ENCODE data around the gene SUGCT.

Gene SUGCT

DNA sequence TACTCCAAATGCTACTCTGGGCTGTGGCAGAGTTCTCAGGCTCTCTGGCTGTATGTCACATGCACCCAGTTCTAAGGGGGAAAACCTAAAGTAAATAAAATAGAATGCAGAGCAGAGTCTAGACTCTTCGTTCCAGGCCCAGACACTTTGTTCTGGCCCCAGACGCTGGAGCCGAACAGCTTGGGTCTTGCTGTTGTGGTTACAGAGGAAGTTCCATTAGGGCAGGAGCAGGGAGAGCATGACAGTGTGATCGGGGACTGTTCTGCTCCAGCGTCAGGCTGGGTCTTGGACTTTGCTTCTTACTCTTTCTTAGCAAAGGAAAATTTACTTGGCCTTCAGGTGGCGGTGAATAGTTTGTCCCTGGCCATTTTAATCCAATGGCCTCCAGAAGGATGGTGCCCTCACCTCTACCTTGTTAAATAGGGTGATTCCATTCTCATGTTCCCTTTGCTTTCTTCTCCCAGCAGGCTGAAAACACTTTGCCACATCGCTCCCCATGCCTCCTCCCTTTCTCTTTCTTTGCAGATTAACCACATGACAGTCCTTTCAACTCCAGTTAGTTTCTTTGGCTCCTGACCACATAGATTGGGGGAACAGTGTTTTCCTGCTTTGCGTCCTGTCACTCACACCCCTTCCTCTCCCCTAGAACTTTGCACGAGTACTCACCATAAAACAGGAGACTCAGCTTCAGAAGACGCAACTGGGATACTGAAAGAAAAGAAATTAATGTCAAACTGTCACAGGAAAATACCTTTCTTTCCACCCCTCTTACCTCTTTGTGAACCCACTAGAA is 730.8 kb downstream of the SUGCT start:
- Histone ChIP-seq H3K4me3 (no peak overlapping the region), H3K4me2 (no peak overlapping the region), H3K4me1 (no peaks in the 10 kb centered on the region), H3K27me3 (no peaks in the 10 kb centered on the region), H3K9me3 (peaks cover 5% of the 10 kb centered on the region; the same call in 1 of the 2 replicates), H3K9ac (no peak overlapping the region), H3K27ac (no peak overlapping the region), H4K20me1 (no peaks in the 10 kb centered on the region), H3K36me3 (no peaks in the 10 kb centered on the region)
- no peak for TF ChIP-seq Cebpa-rat (IDR thresholded peaks at IDR 0.05)

- H3K4me1 ChIP-seq: no peaks in the 10 kb centered on the region
- H3K4me2 ChIP-seq: no peak overlapping the region
- no peaks in the 10 kb centered on the region for H3K27me3 ChIP-seq
- H3K4me3 ChIP-seq: no peak overlapping the region
- H3K9ac ChIP-seq: no peak overlapping the region
- H4K20me1 ChIP-seq: no peaks in the 10 kb centered on the region
- no peaks in the 10 kb centered on the region for H3K36me3 ChIP-seq
- no peak overlapping the region for H3K27ac ChIP-seq
- no peak for TF ChIP-seq Cebpa-rat (IDR thresholded peaks at IDR 0.05)
- H3K9me3 ChIP-seq: peaks cover 5% of the 10 kb centered on the region; the same call in 1 of the 2 replicates
These were observed 731.8 kb downstream of the SUGCT start for GRCh38 chr7:40866601-40867000.

- H3K4me2 ChIP-seq: no peak overlapping the region
- H3K4me1 ChIP-seq: no peaks in the 10 kb centered on the region
- no peaks in the 10 kb centered on the region for H4K20me1 ChIP-seq
- no peak overlapping the region for H3K27ac ChIP-seq
- no peak for TF ChIP-seq Cebpa-rat (IDR thresholded peaks at IDR 0.05)
- H3K27me3 ChIP-seq: no peaks in the 10 kb centered on the region
- peaks cover 5% of the 10 kb centered on the region; the same call in 1 of the 2 replicates for H3K9me3 ChIP-seq
- H3K36me3 ChIP-seq: no peaks in the 10 kb centered on the region
- H3K9ac ChIP-seq: no peak overlapping the region
- H3K4me3 ChIP-seq: no peak overlapping the region
These were observed 735.3 kb downstream of the SUGCT start for GRCh38 chr7:40870108-40870507.

- Histone ChIP-seq H3K9me3 (peaks cover 5% of the 10 kb centered on the region; the same call in 1 of the 2 replicates), H3K4me2 (no peak overlapping the region), H4K20me1 (no peaks in the 10 kb centered on the region), H3K9ac (no peak overlapping the region), H3K27ac (no peak overlapping the region), H3K36me3 (no peaks in the 10 kb centered on the region), H3K4me1 (no peaks in the 10 kb centered on the region), H3K27me3 (no peaks in the 10 kb centered on the region), H3K4me3 (no peak overlapping the region)
- no peak for TF ChIP-seq Cebpa-rat (IDR thresholded peaks at IDR 0.05)
These were observed 738.4 kb downstream of the SUGCT start for GRCh38 chr7:40873248-40873647.

DNA sequence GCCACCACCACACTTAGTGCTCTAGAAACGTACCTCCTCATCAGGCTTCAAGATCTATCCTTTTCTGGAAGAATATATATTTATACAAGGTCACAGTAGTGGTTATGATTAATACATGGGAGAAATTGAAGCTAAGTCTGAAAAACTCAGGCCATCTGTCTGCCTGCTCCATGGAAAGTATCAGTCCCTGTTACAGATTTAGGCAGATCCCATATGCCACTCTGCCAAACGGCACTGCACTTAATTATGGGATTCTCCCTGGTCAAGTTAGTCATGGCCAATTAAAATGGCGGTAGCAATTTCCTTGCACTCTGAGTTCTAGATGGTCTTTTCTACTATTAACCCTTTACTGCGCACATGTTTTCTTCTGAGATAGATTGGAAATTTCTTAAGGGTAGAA is 740.0 kb downstream of the SUGCT start:
- H3K27me3 ChIP-seq: no peaks in the 10 kb centered on the region
- no peak for TF ChIP-seq Cebpa-rat (IDR thresholded peaks at IDR 0.05)

DNA sequence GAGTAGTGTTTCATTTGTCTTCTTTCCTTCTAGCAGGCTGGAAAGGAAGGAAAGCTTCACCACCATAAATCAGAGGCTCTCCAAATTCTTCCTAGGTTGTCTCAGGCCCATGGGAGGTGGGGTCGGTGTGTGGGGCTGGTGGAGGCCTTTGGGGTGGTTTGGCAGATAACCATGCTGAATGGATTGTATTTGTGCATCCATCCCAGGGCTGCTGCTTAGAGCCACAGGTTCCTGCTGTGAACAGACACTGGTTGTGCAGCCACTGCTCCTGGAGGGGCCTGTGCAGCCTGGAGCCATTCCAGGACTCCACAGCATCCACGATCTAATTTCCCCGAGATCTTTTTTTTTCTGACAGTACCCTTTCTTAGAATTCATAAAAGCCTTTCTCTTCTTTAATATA is 741.8 kb downstream of the SUGCT start:
- H3K4me3 ChIP-seq: no peak overlapping the region
- H4K20me1 ChIP-seq: no peaks in the 10 kb centered on the region
- H3K4me1 ChIP-seq: peaks cover under 1% of the 10 kb centered on the region; the same call in 1 of the 2 replicates
- no peak overlapping the region for H3K4me2 ChIP-seq
- H3K36me3 ChIP-seq: no peaks in the 10 kb centered on the region
- 0 out of 2 replicates have a peak, but pooled peaks cover 4% of the 10 kb centered on the region for H3K9me3 ChIP-seq
- H3K27me3 ChIP-seq: no peaks in the 10 kb centered on the region
- no peak overlapping the region for H3K9ac ChIP-seq
- no peak overlapping the region for H3K27ac ChIP-seq
- TF ChIP-seq Cebpa-rat (IDR thresholded peaks at IDR 0.05): no peak

More for the DNA sequence above, 740.0 kb downstream of the SUGCT start:
- Histone ChIP-seq H3K36me3 (no peaks in the 10 kb centered on the region), H3K4me3 (no peak overlapping the region), H4K20me1 (no peaks in the 10 kb centered on the region), H3K4me1 (no peaks in the 10 kb centered on the region), H3K4me2 (no peak overlapping the region), H3K9ac (no peak overlapping the region), H3K9me3 (0 out of 2 replicates have a peak, but pooled peaks cover 2% of the 10 kb centered on the region), H3K27ac (no peak overlapping the region)

DNA sequence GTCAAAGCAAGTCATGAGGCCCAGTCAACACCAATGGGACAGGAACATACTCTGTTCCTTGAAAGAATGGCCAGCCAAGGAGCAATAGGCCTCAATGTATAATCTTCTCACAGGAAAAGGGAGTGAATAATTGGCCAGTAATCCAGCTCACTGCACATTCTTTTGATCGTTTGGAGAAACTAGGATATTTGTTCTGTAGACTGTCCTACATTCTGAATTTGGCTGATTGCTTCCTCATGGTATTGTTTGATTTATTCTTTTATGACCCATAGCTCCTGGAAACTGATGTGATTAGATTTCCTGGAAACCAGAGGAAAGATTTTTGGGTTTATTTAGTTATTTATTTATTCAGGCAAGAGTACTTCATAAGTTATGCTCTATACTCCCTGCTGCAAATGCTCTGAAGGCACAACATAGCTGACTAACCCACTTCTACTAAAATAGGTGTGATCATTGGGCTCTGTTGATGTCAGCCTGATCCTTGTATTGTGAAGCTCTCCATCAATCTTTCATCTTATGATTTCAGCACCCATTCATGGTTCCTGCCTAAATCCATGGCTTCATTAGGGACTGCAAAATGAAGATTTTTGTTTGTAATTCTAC is 745.2 kb downstream of the SUGCT start:
- H3K9me3 ChIP-seq: 0 out of 2 replicates have a peak, but pooled peaks cover 4% of the 10 kb centered on the region
- TF ChIP-seq Cebpa-rat (IDR thresholded peaks at IDR 0.05): no peak
- no peak overlapping the region for H3K9ac ChIP-seq
- no peak overlapping the region for H3K27ac ChIP-seq
- H3K27me3 ChIP-seq: no peaks in the 10 kb centered on the region
- no peaks in the 10 kb centered on the region for H4K20me1 ChIP-seq
- no peak overlapping the region for H3K4me3 ChIP-seq
- no peaks in the 10 kb centered on the region for H3K36me3 ChIP-seq
- no peak overlapping the region for H3K4me2 ChIP-seq
- peaks cover 16% of the 10 kb centered on the region for H3K4me1 ChIP-seq

DNA sequence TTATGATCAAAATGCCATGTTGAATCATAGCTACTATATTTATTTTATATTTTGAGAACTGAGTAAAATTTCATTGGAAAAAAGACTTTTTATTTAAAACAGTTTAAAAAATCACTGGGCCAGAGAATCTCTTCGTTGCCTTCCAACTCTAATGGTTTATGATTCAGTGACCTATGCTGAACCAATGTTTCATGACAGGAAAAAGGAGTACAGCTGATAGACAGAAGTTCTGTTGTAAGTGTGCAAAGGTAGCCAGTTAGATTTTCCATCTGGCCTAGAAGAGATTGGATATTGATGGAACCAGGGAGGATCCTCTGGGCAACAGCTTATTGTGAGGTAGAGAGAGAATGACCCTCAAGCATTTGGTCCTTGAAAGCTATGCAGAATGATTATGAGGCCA is 745.8 kb downstream of the SUGCT start:
- no peak for TF ChIP-seq Cebpa-rat (IDR thresholded peaks at IDR 0.05)
- peaks cover 21% of the 10 kb centered on the region for H3K4me1 ChIP-seq

GRCh38 chr7:40881405-40881926 is 746.7 kb downstream of the SUGCT start:
- Histone ChIP-seq H3K4me2 (no peak overlapping the region), H3K9ac (no peak overlapping the region), H3K4me1 (peaks cover 23% of the 10 kb centered on the region), H3K27ac (no peak overlapping the region), H3K4me3 (no peak overlapping the region), H3K9me3 (0 out of 2 replicates have a peak, but pooled peaks cover 4% of the 10 kb centered on the region), H3K27me3 (no peaks in the 10 kb centered on the region), H3K36me3 (no peaks in the 10 kb centered on the region), H4K20me1 (no peaks in the 10 kb centered on the region)
- TF ChIP-seq Cebpa-rat (IDR thresholded peaks at IDR 0.05): no peak

More for the DNA sequence above, 745.8 kb downstream of the SUGCT start:
- Histone ChIP-seq H3K4me3 (no peak overlapping the region), H3K9ac (no peak overlapping the region), H3K4me2 (no peak overlapping the region), H3K9me3 (0 out of 2 replicates have a peak, but pooled peaks cover 4% of the 10 kb centered on the region), H3K27me3 (no peaks in the 10 kb centered on the region), H3K36me3 (no peaks in the 10 kb centered on the region), H3K27ac (no peak overlapping the region), H4K20me1 (no peaks in the 10 kb centered on the region)
